ENCODE measurements around the gene MMEL1.

The MMEL1 gene

DNA sequence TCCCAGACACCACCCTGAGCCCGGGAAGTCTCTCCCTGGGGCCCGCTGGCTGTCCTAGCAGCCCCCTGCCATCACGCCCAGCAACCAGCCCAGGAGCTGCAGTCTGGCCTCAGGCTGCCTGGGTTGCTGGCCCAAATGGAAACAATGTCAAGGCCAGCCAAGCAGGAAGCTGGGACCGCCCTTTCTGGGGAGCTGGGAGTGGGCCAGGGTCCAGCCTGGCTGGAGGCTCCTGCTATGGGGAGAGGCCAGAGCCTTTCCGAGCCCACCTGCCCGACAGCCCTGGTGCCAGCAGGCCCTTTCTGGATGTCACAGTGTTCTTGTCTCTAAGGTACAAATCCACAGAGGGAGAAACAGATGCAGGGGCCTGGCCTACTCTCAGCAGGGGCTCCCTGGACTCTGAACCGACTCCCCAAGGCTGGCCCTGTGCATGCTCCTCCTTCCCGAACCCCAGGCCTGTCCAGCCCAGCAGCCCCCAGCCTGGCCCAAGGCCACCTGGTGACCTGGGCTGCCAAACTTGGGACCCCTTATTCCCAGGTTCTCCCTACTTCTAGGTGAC lies 1.2 kb upstream of the MMEL1 start:
- Histone ChIP-seq H3K4ac (ENCODE audit: low read depth, low read length) (no peak overlapping the region), H3K18ac (ENCODE audit: low read length) (no peak overlapping the region), H3K9ac (ENCODE audit: low read length) (no peak overlapping the region), H3K4me3 (ENCODE audit: low read depth, low read length) (no peak overlapping the region), H2BK5ac (ENCODE audit: low read depth, low read length, poor library complexity) (no peak overlapping the region), H4K91ac (ENCODE audit: low read depth, low read length) (no peak overlapping the region), H3K27ac (ENCODE audit: low read depth, low read length) (no peak overlapping the region), H4K8ac (ENCODE audit: low read depth, low read length) (no peak overlapping the region), H3K36me3 (ENCODE audit: control insufficient read depth in 1 of 2, insufficient read depth in 2 of 2, low read length in 2 of 2) (no peaks in the 10 kb centered on the region), H3K27me3 (ENCODE audit: insufficient read depth, low read length) (peaks cover 14% of the 10 kb centered on the region), H2BK12ac (ENCODE audit: low read length) (no peak overlapping the region), H3K4me1 (ENCODE audit: control insufficient read depth in 1 of 2, insufficient read depth in 2 of 2, low read length in 2 of 2) (no peaks in the 10 kb centered on the region), H2BK120ac (ENCODE audit: insufficient read depth, low read length, poor library complexity) (no peak overlapping the region), H3K14ac (ENCODE audit: low read length) (no peak overlapping the region), H2AK5ac (ENCODE audit: low read length) (no peak overlapping the region), H3K4me2 (ENCODE audit: low read length) (no peak overlapping the region), H3K23ac (ENCODE audit: low read length) (no peak overlapping the region), H2AFZ (ENCODE audit: insufficient read depth, low read length, poor library complexity) (no peak overlapping the region), H3K9me3 (ENCODE audit: insufficient read depth, low read depth, low read length) (peaks cover 24% of the 10 kb centered on the region), H3K79me2 (ENCODE audit: control insufficient read depth, insufficient read depth, low read length, poor library complexity) (no peaks in the 10 kb centered on the region), H3K79me1 (ENCODE audit: low read length) (no peaks in the 10 kb centered on the region), H4K12ac (ENCODE audit: low read depth, low read length) (no peak overlapping the region)
- no CpG with 5 or more reads among the region's 8 CpGs for WGBS (ENCODE audit: extremely low coverage, insufficient coverage, insufficient read length)
- no peak for DNase-seq

GRCh38 chr1:2633366-2633935 lies 635 bp upstream of the MMEL1 start:
- Histone ChIP-seq H3K23ac (ENCODE audit: low read length) (no peak overlapping the region), H3K79me2 (ENCODE audit: control insufficient read depth, insufficient read depth, low read length, poor library complexity) (no peaks in the 10 kb centered on the region), H3K27me3 (ENCODE audit: insufficient read depth, low read length) (peaks cover 18% of the 10 kb centered on the region), H2BK120ac (ENCODE audit: insufficient read depth, low read length, poor library complexity) (no peak overlapping the region), H3K36me3 (ENCODE audit: control insufficient read depth in 1 of 2, insufficient read depth in 2 of 2, low read length in 2 of 2) (no peaks in the 10 kb centered on the region), H4K91ac (ENCODE audit: low read depth, low read length) (no peak overlapping the region), H3K9me3 (ENCODE audit: insufficient read depth, low read depth, low read length) (peaks cover 25% of the 10 kb centered on the region), H2BK5ac (ENCODE audit: low read depth, low read length, poor library complexity) (no peak overlapping the region), H2BK12ac (ENCODE audit: low read length) (no peak overlapping the region), H3K4ac (ENCODE audit: low read depth, low read length) (no peak overlapping the region), H3K9ac (ENCODE audit: low read length) (no peak overlapping the region), H3K79me1 (ENCODE audit: low read length) (no peaks in the 10 kb centered on the region), H4K8ac (ENCODE audit: low read depth, low read length) (no peak overlapping the region), H2AFZ (ENCODE audit: insufficient read depth, low read length, poor library complexity) (no peak overlapping the region), H4K12ac (ENCODE audit: low read depth, low read length) (no peak overlapping the region), H2AK5ac (ENCODE audit: low read length) (no peak overlapping the region), H3K4me1 (ENCODE audit: control insufficient read depth in 1 of 2, insufficient read depth in 2 of 2, low read length in 2 of 2) (no peaks in the 10 kb centered on the region), H3K4me3 (ENCODE audit: low read depth, low read length) (no peak overlapping the region), H3K18ac (ENCODE audit: low read length) (no peak overlapping the region), H3K14ac (ENCODE audit: low read length) (no peak overlapping the region), H3K27ac (ENCODE audit: low read depth, low read length) (no peak overlapping the region), H3K4me2 (ENCODE audit: low read length) (no peak overlapping the region)
- no peak for DNase-seq
- WGBS (ENCODE audit: extremely low coverage, insufficient coverage, insufficient read length): no CpG with 5 or more reads among the region's 12 CpGs

DNA sequence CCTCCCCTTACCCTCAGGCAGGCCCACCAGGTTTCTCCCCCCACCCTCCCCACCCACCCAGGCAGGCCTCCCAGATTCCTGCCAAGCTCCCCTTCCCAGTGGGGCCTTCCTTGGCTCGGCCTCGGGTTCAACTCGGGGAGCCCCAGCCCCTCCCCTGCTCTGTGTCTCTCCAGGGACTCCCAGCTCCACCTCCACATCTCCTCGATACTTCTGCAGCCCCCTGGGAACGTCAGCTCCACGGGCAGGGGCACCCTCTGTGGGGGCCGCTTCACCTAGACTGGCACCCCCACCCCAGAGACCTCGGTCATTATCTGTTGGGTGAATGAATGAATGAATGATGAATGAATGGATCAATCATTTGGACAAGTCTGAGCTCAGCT lies 775 bp downstream of the MMEL1 start:
- H2BK120ac ChIP-seq (ENCODE audit: insufficient read depth, low read length, poor library complexity): no peak overlapping the region
- WGBS (ENCODE audit: extremely low coverage, insufficient coverage, insufficient read length): no CpG with 5 or more reads among the region's 8 CpGs
- H3K4me1 ChIP-seq (ENCODE audit: control insufficient read depth in 1 of 2, insufficient read depth in 2 of 2, low read length in 2 of 2): no peaks in the 10 kb centered on the region
- no peak overlapping the region for H3K23ac ChIP-seq (ENCODE audit: low read length)
- H2BK12ac ChIP-seq (ENCODE audit: low read length): no peak overlapping the region
- H3K27ac ChIP-seq (ENCODE audit: low read depth, low read length): no peak overlapping the region
- H3K36me3 ChIP-seq (ENCODE audit: control insufficient read depth in 1 of 2, insufficient read depth in 2 of 2, low read length in 2 of 2): no peaks in the 10 kb centered on the region
- no peak overlapping the region for H3K14ac ChIP-seq (ENCODE audit: low read length)
- no peak overlapping the region for H3K18ac ChIP-seq (ENCODE audit: low read length)
- DNase-seq: no peak
- H3K9ac ChIP-seq (ENCODE audit: low read length): no peak overlapping the region
- H4K12ac ChIP-seq (ENCODE audit: low read depth, low read length): no peak overlapping the region
- no peak overlapping the region for H2AFZ ChIP-seq (ENCODE audit: insufficient read depth, low read length, poor library complexity)
- no peak overlapping the region for H3K4me2 ChIP-seq (ENCODE audit: low read length)
- no peaks in the 10 kb centered on the region for H3K79me2 ChIP-seq (ENCODE audit: control insufficient read depth, insufficient read depth, low read length, poor library complexity)
- H4K91ac ChIP-seq (ENCODE audit: low read depth, low read length): no peak overlapping the region
- no peak overlapping the region for H3K4ac ChIP-seq (ENCODE audit: low read depth, low read length)
- peaks cover 27% of the 10 kb centered on the region for H3K27me3 ChIP-seq (ENCODE audit: insufficient read depth, low read length)
- no peak overlapping the region for H2AK5ac ChIP-seq (ENCODE audit: low read length)
- H3K4me3 ChIP-seq (ENCODE audit: low read depth, low read length): no peak overlapping the region
- no peaks in the 10 kb centered on the region for H3K79me1 ChIP-seq (ENCODE audit: low read length)
- H4K8ac ChIP-seq (ENCODE audit: low read depth, low read length): no peak overlapping the region
- H2BK5ac ChIP-seq (ENCODE audit: low read depth, low read length, poor library complexity): no peak overlapping the region
- H3K9me3 ChIP-seq (ENCODE audit: insufficient read depth, low read depth, low read length): peaks cover 27% of the 10 kb centered on the region

DNA sequence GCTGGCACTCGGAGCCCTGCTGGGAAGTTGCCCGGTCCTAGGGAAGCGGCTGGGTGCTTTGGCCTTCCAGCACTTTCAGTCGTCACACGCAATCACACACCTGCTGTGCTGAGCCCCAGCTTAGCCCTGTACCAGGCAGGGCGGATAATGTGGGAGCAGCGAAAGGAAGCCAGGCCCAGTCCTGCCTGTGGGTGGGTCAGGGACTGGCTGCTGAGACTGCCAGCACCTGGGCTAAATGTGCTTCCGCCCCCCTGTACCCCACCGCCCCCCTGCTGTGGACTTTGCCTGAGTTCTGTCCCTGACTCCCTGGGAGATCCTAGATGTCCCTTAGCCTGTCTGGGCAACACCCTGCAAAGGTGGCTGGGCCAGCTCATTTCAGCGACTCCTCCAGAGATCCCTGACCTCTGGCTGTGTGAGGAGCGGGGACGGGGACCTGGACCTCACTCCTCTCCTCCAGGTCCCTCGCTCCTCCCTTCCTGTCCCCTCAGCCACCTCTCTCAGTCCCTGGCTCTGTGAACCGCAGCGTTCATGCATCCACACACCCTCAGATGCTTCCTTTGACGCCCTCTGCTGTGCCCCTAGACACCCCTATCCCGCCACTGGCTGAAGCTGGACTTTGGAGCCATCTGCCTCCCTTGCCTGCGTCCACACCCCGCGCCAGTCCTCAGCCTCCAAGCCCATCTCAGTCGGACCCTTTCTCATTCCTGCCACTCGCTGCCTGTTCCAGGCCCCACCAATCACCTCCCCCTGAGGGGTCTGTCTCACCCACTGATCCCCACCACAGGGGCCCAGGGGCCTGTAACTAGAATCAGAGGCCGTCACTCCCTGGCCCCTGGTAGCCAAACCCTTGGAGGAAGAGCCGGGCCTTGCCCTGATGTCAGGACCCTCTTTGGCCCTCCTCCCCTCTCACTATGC lies 1.4 kb downstream of the MMEL1 start:
- no peaks in the 10 kb centered on the region for H3K36me3 ChIP-seq (ENCODE audit: control insufficient read depth in 1 of 2, insufficient read depth in 2 of 2, low read length in 2 of 2)

More for the DNA sequence above, 1.4 kb downstream of the MMEL1 start:
- no peaks in the 10 kb centered on the region for H3K79me1 ChIP-seq (ENCODE audit: low read length)
- peak overlapping the region; percentile 33 for H3K4me3 ChIP-seq (ENCODE audit: low read depth, low read length)
- DNase-seq: no peak
- H3K9ac ChIP-seq (ENCODE audit: low read length): no peak overlapping the region
- no peak overlapping the region for H3K4me2 ChIP-seq (ENCODE audit: low read length)
- H3K27ac ChIP-seq (ENCODE audit: low read depth, low read length): no peak overlapping the region
- no peak overlapping the region for H2BK12ac ChIP-seq (ENCODE audit: low read length)
- H2BK5ac ChIP-seq (ENCODE audit: low read depth, low read length, poor library complexity): no peak overlapping the region
- no peaks in the 10 kb centered on the region for H3K79me2 ChIP-seq (ENCODE audit: control insufficient read depth, insufficient read depth, low read length, poor library complexity)
- no peak overlapping the region for H3K4ac ChIP-seq (ENCODE audit: low read depth, low read length)
- H4K12ac ChIP-seq (ENCODE audit: low read depth, low read length): no peak overlapping the region
- H2AFZ ChIP-seq (ENCODE audit: insufficient read depth, low read length, poor library complexity): no peak overlapping the region
- no peaks in the 10 kb centered on the region for H3K4me1 ChIP-seq (ENCODE audit: control insufficient read depth in 1 of 2, insufficient read depth in 2 of 2, low read length in 2 of 2)
- no peak overlapping the region for H3K23ac ChIP-seq (ENCODE audit: low read length)
- no peak overlapping the region for H3K14ac ChIP-seq (ENCODE audit: low read length)
- no peak overlapping the region for H3K18ac ChIP-seq (ENCODE audit: low read length)
- H2BK120ac ChIP-seq (ENCODE audit: insufficient read depth, low read length, poor library complexity): no peak overlapping the region
- H4K8ac ChIP-seq (ENCODE audit: low read depth, low read length): no peak overlapping the region
- H4K91ac ChIP-seq (ENCODE audit: low read depth, low read length): no peak overlapping the region
- peaks cover 22% of the 10 kb centered on the region for H3K9me3 ChIP-seq (ENCODE audit: insufficient read depth, low read depth, low read length)
- peaks cover 27% of the 10 kb centered on the region for H3K27me3 ChIP-seq (ENCODE audit: insufficient read depth, low read length)
- no peak overlapping the region for H2AK5ac ChIP-seq (ENCODE audit: low read length)
- no CpG with 5 or more reads among the region's 24 CpGs for WGBS (ENCODE audit: extremely low coverage, insufficient coverage, insufficient read length)
